AG08396 (cell line): Measurements from ENCODE around the gene PRSS38.
A peak's percentile ranks its signal among the peaks of the same experiment; 100 is the strongest.

Experiments
- DNase-seq: peaks from one replicate; pipeline ENCODE4 v3.0.0; 2012; ENCODE audit warnings: low spot score, mixed read lengths

PRSS38 gene

DNA sequence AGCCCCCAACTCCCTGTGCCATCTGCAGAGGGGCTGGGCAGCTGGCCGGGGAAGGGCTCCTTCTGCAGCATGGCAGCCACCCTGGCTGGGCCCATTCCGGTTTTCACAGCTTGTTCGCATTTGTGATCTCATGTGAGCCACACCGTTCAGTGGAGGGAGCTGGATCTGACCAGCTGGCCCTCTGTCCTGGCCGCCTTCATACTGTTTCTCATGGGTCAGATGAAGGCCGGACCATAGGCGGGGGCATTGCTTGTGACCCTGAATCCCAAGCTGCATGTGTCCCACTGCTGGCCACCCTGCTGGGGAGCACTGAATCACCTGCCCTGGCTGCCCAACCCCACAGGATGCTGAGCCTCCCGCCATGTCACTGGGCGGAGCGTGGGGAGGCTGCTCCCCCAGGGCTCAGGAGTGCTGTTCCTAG is 36.4 kb upstream of the PRSS38 start:
- no peak for DNase-seq

DNA sequence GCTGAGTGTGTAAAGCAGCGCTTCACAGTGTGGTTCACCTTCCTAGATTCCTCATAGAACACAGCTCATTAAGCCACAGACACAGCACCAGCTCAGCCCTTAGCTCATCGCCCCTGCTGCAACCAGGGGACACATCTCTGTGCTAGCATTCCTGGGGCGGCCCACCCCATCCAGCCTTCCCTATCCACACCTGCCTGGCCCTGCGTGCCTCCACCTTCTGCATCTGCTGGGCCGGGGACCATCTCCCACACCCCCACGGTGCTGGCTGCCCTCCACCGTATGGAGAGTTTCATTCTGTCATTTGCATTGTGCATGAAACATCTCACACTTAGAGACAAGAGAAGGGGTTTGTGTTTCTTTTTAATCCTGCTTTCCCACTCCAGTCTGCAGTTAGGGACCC is 35.8 kb upstream of the PRSS38 start:
- DNase-seq: no peak

DNA sequence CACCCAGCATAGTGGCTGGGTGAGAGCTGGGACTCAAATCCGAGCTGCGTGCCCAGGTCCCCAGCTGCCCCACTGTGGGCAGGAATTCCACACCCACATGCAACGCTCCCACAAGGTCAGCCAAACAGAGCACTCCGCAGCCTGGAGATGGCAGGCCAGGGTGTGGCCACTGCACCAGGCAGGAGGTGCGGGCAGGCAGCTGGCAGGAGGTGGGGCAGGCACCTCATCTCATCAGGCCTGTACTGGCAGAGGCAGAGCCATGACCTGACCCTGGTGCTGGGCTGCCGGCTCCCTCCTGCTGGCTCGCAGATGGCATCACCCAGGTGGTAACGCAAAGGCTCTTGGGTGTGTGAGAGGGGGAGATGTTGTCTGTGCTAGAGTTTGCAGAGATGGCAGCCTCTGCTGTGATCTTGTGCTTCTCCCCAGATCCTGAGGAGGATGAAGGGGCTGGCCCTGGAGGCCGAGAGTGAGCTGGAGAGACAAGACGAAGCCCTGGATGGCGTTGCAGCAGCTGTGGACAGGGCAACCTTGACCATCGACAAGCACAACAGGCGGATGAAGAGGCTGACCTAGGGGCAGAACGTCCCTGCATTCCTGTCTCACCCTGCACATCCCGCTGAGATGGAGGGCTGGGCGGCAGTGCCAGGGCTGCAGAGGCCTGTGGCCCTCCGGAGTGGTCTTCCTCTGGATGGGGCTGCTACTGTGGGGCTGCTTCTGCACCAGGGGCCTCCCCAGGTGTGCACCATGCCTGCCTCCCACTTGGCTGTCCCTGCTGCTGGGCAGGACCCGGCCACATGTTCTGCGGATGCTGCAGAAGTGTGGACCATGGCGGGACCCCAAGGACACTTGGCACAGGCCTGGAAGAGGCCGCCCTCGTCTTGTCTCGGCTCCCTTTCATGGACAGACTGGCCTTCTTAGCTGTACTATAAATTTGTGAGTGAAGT is 35.1 kb upstream of the PRSS38 start:
- no peak for DNase-seq

DNA sequence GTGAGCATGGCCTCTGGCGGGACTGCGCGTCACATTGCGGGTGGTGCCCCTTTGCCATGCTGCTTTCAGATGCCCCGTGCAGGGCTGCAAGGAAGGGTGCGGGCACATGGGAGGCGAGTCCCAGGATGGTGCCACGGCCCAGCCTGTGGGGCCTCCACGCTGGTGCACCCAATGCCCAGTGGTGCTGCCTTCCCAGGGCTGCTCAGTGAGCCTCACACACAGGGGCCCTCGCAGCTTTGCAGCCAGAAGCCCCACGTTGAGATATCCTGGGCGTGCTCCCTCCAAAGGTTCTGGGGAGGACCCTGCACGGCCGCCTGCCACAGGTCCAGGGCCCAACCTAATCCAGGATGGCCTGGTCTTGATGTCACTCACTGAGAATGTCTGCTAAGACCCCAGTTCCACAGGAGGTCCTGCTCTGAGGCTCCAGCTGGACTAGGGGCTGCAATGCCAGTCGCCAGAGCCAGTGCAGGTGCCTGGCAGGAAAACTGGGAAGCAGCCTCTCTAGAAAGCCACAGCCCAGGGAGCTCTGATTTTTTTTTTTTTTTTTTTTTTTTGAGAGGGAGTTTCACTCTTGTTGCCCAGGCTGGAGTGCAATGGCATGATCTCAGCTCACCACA is 34.1 kb upstream of the PRSS38 start:
- no peak for DNase-seq

DNA sequence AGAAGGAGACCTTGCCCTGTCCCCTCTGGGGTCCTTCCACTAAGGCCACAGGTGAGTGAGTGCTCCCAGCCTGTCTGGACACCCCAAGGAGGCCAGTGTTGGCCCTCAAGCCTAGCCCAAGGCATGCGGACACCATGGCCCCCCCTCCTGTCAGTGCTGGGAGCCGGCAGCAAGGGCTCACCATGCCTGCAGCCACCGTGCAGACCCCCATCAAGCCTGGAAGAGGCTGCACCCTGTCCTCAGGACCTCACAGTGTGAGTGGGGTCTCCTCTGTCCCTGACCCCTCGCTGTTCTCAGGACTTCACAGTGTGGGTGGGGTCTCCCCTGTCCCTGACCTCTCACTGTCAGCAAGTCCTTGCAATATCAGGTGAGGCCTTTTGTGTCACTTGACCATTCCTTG is 33.2 kb upstream of the PRSS38 start:
- DNase-seq: no peak

DNA sequence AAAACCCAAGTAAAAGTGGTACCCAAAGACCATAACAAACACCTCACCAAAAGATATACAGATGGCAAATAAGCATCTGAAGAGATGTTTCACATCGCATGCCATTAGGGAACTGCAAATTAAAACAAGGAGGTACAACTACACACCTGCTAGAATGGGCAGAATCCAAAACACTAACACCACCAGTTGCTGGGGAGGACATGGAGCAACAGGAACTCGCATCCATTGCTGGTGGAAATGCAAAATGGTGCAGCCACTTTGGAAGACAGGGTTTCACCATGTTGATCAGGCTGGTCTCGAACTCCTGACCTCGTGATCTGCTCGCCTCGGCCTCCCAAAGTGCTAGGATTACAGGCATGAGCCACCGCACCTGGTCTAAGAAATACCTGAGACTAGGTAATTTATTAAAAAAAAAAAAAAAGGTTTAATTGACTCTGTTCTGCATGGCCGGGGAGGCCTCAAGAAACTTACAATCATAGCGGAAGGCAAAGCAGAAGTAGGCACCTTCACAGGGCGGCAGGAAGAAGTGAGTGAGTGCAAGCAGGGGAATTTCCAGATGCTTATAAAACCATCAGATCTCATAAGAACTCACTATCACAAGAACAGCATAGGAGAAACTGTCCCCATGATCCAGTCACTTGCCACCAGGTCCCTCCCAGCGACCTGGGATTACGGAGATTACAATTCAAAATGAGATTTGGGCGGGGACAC is 30.2 kb upstream of the PRSS38 start:
- no peak for DNase-seq

DNA sequence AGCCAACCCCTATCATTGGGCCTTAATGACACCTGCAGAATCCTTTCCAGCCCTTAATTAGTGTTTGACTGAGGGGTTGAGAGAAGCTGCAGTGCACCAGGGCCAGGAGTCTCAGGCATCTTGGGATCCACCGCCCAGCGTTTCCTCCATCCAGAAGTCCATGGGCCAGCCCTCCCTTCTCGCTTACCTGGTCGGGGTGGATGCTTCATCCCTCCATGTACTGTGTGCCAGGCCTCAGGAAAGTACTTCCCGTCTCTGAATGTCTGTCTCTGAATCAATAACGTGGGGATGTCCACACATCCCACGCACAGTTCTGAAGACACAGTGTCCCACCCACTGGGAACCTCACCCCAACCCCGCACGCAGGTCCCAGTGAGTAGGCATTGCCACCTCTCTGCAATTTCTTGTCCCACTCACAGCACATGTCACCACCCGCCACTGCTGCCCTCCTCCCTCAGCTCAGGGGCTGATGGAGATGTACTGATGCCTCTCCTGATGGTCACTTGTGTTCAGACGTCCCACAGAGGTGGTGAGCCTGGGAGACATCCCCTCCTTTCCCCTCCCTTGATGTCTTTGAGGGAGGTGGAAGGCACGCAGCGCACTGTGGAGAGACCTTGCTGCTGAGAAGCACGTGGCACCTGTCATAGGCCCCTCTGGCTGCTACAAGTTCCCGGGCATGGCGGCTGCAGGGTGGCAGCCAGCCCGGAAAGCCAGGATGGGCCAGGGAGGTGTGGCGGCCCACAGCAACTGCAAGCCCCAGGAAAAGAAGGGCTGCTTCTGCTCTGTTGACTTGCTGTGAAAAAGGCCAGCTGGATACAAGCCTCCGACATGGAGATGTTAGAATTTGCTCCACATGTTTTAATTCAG is 29.4 kb upstream of the PRSS38 start:
- DNase-seq: no peak

DNA sequence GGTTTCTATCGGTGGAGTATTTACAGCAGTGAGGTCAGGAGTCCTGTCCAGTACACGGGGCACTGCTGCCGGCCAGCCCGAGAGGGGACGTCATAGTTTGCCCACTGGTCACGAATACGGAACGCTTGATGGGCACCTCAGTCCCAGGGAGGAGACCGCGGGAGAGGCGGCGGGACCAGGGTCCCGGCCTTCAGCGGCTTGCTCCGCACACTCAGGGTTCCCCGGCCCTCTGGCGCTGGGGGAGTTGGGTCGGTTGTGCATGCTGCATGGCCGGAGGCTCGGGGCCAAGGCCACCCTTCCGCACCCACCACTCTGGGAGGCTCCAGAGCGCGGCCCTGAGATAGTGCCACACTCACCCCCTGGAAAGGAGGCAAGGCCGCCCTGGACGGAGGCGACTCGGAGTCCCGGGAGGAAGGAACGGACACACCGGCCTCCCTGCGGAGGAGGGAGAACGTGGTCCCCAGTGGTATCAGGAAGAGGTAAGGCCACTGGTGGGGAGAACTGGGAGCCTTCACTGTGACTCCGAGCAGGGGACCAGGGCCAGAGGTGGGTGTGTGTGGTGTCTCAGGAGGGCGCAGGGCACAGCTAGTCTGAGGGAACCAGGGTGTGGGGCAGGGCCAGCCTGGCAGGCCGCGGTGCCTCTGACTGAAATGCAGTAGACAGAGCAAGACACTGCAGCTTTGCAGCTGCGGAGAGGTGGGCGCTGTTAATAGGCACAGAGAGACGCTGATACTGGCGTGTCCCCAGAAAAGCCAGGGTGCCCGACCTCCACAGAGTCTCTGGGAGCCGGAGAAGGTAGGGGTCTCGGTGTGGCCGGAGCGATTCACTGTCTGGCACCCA is 28.6 kb upstream of the PRSS38 start:
- peak; percentile 34 for DNase-seq

DNA sequence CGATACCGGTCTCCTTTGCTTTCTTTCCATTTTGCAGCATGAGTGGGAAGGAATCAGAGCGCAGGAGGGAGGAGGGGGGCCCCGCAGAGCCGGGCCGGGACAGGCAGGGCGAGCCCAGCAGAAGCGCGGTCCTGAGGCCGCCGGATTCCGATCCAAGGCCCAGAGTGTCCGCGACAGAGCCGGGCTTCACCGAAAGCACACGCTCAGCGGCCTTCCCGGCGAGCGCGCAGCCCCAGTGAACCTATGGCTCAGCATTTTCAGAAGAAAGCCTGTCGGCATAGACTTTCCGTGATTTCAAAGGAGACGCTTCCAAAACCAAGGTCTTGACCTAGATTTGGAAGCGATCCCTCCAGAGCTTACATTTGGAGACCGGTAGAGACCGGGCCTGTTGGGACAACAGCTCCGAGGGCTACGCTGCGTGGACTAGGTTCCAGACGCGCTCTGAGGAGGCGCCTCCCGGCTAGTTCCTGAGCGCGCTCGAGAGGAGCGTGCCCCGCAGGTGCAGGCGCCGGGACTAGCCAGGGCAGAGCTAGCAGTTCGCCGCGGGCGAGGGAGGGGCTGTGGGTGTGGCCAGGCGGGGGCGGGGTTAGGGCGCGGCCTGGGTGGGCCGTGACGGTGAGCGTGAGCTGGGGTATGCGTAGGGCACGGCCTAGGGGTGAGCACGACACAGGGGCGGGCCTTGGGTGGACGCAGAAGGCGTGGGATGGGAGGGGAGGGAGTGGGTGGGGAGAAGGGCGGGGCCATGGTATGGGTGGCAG is 27.8 kb upstream of the PRSS38 start:
- DNase-seq: peak; percentile 98

DNA sequence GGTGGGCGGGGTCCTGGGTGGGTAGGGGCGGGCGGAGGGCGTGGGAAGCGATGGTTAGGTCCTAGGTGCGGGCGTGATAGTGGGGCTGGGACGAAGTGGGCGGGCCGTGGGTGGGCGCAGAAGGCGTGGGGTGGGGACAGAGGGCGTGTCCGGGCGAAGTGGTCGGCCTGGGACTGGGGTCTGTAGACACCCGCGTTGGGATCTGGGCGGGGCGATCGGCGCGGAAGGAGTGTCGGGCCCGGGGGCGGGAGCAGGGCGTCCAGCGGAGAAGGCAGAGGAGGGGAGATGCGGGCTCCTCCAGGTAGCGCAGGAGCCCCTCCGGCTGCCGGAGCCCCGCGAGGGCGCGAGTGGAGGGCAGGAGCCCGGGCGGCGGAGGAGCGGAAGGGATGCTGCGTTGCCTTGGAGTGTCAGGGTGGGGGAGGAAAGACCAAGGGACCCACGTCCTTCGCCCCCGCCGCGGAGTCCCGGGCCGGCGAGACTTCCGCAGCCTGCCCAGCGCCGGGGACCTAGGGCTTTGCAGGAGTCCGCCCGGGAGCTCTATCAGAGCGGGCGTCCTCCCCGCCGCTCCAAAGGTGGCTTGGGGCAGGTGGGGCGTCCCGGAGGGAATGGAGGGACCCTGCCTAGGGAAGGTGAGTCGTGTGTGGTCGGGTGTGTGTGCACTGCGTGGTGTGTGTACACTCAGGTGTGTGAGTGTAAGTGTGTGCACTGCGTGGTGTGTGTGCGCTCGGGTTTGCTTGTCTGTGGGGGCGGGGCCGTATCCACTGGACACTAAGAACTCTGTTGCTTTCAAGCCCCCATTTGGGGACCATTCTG is 27.0 kb upstream of the PRSS38 start:
- DNase-seq: no peak

DNA sequence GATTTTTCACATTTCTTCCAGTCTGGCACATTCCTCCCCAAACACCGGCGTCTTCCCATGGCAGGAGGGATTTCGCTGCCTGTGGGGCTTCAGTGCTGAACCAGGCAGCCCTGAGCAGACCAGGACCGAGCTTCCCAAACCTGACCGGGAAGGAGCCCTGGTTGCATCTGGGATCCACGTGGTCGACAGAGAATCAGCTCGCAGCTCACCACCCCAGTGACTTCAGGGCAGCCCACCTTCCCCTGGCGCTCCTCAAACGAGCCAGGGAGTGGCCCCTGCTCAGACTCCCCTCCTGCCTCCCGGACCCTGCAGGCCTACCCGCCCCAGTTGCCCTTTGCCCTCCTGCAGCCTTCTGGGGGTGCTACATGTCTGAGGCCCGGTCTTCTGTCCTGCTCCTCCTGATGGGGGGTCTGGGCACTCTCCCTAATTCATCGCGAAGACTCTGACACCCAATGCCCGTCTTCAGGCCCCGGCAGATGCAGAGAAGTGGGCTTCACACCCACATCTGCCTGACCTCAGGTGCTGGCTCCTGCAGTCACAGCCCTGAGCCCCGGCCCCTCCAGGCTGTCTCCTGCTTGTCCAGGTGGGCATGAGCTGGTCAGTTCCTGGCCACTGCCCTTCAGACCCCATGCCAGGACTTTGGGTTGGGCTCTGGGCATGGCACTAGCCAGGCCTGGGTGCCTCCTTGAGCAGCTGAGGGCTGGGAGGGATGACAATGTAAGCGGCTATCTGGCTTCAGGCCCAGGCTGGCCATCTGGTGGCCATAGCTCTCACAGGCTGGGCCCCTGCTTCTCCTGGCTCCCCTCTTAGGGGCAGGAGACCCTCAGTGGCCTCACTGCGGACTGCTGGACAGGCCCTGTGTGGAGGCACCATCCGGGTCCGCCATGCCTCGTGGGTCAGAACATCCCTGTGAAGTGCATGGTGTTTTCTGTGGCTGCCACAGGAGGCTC is 26.1 kb upstream of the PRSS38 start:
- DNase-seq: peak; percentile 38

DNA sequence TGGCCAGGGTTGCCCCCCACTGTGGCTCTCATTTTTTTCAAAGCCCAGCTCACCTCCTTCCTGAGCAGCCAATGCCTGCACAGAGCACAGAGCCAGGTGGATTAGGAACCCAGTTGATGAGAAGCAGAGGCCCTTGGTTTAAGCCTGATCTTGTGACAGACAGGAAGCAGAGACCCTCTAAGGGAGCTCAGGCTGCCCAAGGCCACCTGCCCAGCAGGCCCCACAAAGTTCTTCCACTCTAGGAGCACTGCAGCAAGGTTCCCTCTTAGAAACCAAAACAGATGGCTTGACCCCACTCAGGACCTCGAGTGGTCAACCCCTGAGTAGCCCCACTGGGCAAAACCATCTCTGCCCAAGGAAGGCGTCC is 25.5 kb upstream of the PRSS38 start:
- DNase-seq: no peak

DNA sequence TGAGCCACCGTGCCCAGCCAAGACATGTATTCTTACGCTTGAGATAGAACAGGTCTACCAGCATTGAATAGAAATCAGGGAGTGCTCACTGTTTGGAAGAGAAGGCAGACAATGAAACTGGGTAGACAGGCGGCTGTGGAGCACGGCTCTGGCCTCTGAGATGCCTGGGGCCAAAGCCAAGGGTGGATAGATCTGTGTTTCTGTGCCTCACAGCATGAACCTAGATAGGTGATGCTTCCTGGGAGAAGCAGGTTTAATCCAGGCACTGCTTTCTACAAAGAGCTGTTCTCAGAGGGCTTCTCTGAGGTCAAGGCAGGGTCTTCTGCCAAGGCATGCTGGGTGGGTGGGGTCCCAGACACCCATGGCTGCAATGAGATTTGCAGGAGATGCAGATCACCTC is 24.6 kb upstream of the PRSS38 start:
- DNase-seq: no peak

DNA sequence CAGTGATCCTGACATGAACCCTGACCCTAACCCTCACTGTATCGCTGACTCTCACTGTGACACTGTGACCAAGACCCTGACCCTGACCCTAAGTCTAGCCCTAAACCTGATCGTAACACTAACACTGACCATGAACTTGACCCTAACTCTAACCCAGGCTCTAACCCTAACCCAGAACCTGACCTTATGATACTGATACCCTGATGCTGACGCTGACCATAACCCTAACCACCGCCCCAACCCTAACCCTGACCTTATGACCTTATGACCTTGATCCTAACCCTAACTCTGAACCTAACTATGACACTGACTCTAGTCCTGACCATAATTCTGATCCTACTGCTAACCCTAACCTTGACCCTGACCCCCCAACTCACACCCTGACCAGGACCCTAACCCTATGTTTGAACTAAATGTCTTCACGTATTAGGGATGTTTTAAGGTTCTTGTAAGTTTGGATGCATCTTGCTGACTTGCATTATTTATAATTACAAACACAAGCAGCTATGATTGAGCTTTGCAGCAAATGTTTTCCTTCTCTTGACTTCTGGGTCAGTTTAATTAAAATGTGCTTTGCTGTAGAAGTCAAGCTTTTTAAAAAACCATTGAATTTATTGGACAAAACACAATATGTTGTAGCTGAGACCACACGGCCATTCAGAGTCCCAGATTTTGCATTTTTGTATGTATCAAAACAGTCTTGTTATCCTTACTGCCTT is 23.9 kb upstream of the PRSS38 start:
- DNase-seq: no peak

DNA sequence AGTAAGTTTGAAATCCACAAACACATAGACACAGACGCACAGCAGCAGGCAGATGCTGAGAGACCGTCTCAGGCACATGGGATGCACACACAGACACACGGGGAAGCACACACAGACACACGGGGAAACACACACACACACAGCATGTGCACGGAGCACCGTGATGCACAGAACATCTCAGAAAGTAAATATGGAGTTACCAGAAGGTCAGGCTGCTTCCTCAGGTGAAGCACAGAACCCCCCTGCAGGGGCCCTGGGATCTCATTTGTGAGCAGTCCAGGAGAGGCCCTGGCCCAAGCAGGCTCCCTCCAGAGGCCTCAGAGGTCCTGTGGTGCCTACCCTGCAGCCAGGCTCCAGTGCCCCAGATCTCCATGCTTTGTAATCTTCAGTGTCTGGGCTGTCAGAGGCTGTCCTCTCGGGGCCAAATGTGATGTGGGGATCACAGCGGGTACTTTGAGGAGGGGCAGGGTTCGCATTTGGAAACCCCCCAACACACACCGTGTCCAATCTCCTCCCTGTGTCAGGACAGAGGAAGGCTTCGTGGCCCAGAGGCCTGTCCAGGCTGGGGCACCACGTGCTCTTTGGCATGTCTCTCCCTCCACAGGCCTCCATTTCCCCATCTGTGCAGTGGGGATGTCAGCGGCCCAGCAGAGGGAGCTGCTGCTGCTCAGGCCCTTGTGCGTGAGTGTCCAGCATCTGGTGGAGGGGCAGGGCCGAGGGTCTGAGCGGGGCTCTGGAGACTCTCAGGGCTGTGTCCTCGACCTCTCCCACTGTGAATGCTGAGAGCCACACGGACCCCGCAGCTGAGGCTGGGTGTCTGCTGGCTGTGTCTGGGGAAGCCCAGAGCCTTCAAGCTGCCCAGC is 23.0 kb upstream of the PRSS38 start:
- no peak for DNase-seq

DNA sequence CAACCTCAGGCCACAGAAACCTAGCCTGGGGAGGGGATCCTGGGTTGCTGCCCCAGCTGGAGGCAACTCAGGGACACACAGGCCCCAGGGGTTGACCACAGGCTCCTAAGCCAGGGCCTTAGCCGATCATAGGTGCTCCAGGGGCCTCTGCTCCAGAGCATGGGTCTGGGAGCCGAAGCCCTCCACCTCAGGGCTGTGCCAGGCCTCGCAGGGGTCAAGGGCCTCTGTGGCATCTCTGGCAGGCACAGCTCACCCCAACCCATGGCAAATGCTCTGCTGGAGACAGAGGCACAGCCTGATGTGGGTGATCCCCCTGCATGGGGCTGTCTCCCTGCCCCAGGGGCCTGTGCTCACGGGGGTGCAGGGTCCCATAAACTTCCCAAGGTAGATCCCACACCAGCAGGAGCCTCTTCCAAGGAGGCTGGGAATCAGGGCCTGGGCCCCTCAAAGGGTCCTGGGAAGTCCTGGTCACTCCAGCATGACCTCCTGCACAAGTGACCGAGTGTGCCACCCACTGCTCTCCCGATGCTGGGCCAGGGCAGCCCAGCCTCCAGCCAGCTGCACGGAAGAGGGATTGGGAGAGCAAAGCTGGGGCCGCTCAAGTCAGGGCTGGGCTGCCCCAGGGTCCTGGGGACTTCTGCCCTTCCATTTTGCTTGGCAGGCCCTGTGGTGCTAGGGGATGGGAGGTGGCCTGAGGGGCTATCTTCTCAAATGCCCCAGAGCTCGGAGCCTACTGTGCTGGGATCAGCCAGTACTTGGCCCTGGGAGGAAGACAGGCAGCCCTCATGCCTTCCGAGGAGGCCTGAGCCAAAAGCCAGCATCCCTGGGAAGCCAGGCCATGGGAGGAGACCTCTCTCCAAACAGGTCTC is 22.2 kb upstream of the PRSS38 start:
- DNase-seq: no peak
